Chondrocyte (in vitro differentiated cells): ENCODE results near the gene GDPD5. TPM values are rescaled to one million over a fixed set of nuclear protein-coding genes. Genes with fewer than 3 reads are reported as not detected.
A peak's percentile ranks its signal among the peaks of the same experiment; 100 is the strongest.

Experiments
- DNase-seq: peaks from one replicate; pipeline ENCODE4 v3.0.0; 2021; ENCODE audit warnings: mixed read lengths, low spot score
- H3K27ac Mint-ChIP-seq: one replicate; pipeline ENCODE4 v1.8.0; 2021; ENCODE audit warnings: mild to moderate bottlenecking, moderate library complexity, mixed read lengths; ENCODE audit not compliant: unreplicated experiment
- H3K27me3 Mint-ChIP-seq: 2 replicates; pipeline ENCODE4 v1.8.0; 2021; ENCODE audit warnings: low read depth, mixed read lengths
- H3K36me3 Mint-ChIP-seq: 2 replicates; pipeline ENCODE4 v1.8.0; 2021; ENCODE audit warnings: low read depth, mixed read lengths
- H3K4me1 Mint-ChIP-seq: 2 replicates; pipeline ENCODE4 v1.8.0; 2021; ENCODE audit warnings: low read depth, mild to moderate bottlenecking, mixed read lengths
- H3K4me3 Mint-ChIP-seq: one replicate; pipeline ENCODE4 v1.8.0; 2021; ENCODE audit warnings: mild to moderate bottlenecking, moderate library complexity, mixed read lengths; ENCODE audit not compliant: unreplicated experiment
- H3K9me3 Mint-ChIP-seq: 2 replicates; pipeline ENCODE4 v1.8.0; 2021; ENCODE audit warnings: low read depth, mixed read lengths
- CTCF ChIP-seq: fragments of 200-600 bp; sonication (generic); IDR thresholded peaks from 2 replicates; pipeline ENCODE4 v1.5.0; 2021; ENCODE audit warnings: antibody characterized with exemption, mild to moderate bottlenecking, moderate library complexity
- total RNA-seq: library from RNA; stranded (reverse); gene quantifications from 3 replicates; pipeline ENCODE4 v1.2.1, GENCODE V29; 2021

GDPD5 gene
- total RNA-seq, 1 donor from 2014 or later, result 12.6 TPM

- peaks cover 64% of the 10 kb centered on the region for H3K4me1 Mint-ChIP-seq
- no peaks in the 10 kb centered on the region for H3K36me3 Mint-ChIP-seq
- H3K4me3 Mint-ChIP-seq, result peak overlapping the region; percentile 45
- H3K27me3 Mint-ChIP-seq, result no peaks in the 10 kb centered on the region
- TF ChIP-seq CTCF, result no peak
- no peak for DNase-seq
- no peaks in the 10 kb centered on the region for H3K9me3 Mint-ChIP-seq
- H3K27ac Mint-ChIP-seq, result peak overlapping the region; percentile 100
Observed at GRCh38 chr11:75555079-75555811, 29.5 kb upstream of the GDPD5 start.

- peak; percentile 99 for DNase-seq
- Mint-ChIP-seq H3K9me3 (no peaks in the 10 kb centered on the region), H3K27ac (peak overlapping the region; percentile 100), H3K4me3 (peak overlapping the region; percentile 45), H3K27me3 (no peaks in the 10 kb centered on the region), H3K36me3 (no peaks in the 10 kb centered on the region), H3K4me1 (peaks cover 56% of the 10 kb centered on the region)
- no peak for TF ChIP-seq CTCF
Observed at GRCh38 chr11:75554258-75555022, 28.7 kb upstream of the GDPD5 start.

GRCh38 chr11:75553889-75554257 lies 28.1 kb upstream of the GDPD5 start:
- Mint-ChIP-seq H3K4me3 (peak overlapping the region; percentile 8), H3K27ac (peak overlapping the region; percentile 100), H3K36me3 (no peaks in the 10 kb centered on the region), H3K27me3 (no peaks in the 10 kb centered on the region), H3K4me1 (peaks cover 50% of the 10 kb centered on the region), H3K9me3 (no peaks in the 10 kb centered on the region)
- no peak for TF ChIP-seq CTCF
- no peak for DNase-seq

GRCh38 chr11:75553182-75553581 lies 27.4 kb upstream of the GDPD5 start:
- H3K36me3 Mint-ChIP-seq, result no peaks in the 10 kb centered on the region
- H3K4me1 Mint-ChIP-seq, result peaks cover 43% of the 10 kb centered on the region
- no peaks in the 10 kb centered on the region for H3K27me3 Mint-ChIP-seq
- H3K4me3 Mint-ChIP-seq, result no peak overlapping the region
- H3K9me3 Mint-ChIP-seq, result no peaks in the 10 kb centered on the region
- TF ChIP-seq CTCF, result no peak
- DNase-seq, result no peak
- H3K27ac Mint-ChIP-seq, result peak overlapping the region; percentile 100

GRCh38 chr11:75549370-75549958 lies 23.7 kb upstream of the GDPD5 start:
- H3K27ac Mint-ChIP-seq, result no peak overlapping the region
- H3K36me3 Mint-ChIP-seq, result no peaks in the 10 kb centered on the region
- no peak for DNase-seq
- H3K4me1 Mint-ChIP-seq, result peaks cover 20% of the 10 kb centered on the region
- no peaks in the 10 kb centered on the region for H3K9me3 Mint-ChIP-seq
- H3K27me3 Mint-ChIP-seq, result no peaks in the 10 kb centered on the region
- no peak for TF ChIP-seq CTCF
- no peak overlapping the region for H3K4me3 Mint-ChIP-seq
